Immature natural killer cell (primary cell): ENCODE data around the gene RAP1GAP. TPM values are rescaled to one million over a fixed set of nuclear protein-coding genes. Genes with fewer than 3 reads are reported as not detected.

Experiments
- DNase-seq, 3 donors: peaks; one replicate each; pipeline ENCODE4 v3.0.0; 2022; ENCODE audit warnings: mixed read lengths in 1 of 3
- H3K27ac Mint-ChIP-seq, 6 donors: one replicate each; pipeline ENCODE4 v1.8.0; 2020; ENCODE audit warnings: mixed read lengths in 6 of 6, mild to moderate bottlenecking in 5 of 6, inconsistent platforms in 4 of 6, moderate library complexity in 3 of 6
- H3K27me3 Mint-ChIP-seq, 3 donors: one replicate each; pipeline ENCODE4 v1.8.0; 2020 to 2021; ENCODE audit warnings: low read depth in 3 of 3, mild to moderate bottlenecking in 3 of 3, mixed read lengths in 3 of 3, moderate library complexity in 3 of 3, inconsistent platforms in 1 of 3
- H3K36me3 Mint-ChIP-seq, 3 donors: one replicate each; pipeline ENCODE4 v1.8.0; 2020; ENCODE audit warnings: mixed read lengths in 3 of 3, inconsistent platforms in 2 of 3, mild to moderate bottlenecking in 2 of 3
- H3K4me1 Mint-ChIP-seq, 2 donors: one replicate each; pipeline ENCODE4 v1.8.0; 2020; ENCODE audit warnings: inconsistent platforms in 2 of 2, mild to moderate bottlenecking in 2 of 2, mixed read lengths in 2 of 2, moderate library complexity in 1 of 2
- H3K4me3 Mint-ChIP-seq, 5 donors: one replicate each; pipeline ENCODE4 v1.8.0; 2020; ENCODE audit warnings: mild to moderate bottlenecking in 5 of 5, mixed read lengths in 5 of 5, inconsistent platforms in 3 of 5, moderate library complexity in 3 of 5
- H3K9me3 Mint-ChIP-seq, 6 donors: one replicate each; pipeline ENCODE4 v1.8.0; 2020; ENCODE audit warnings: mild to moderate bottlenecking in 6 of 6, mixed read lengths in 6 of 6, inconsistent platforms in 4 of 6, moderate library complexity in 3 of 6
- polyA plus RNA-seq, 3 donors: library from polyadenylated mRNA; unstranded; fragments of 300-500 nt; fragmentation: Illumina TruSeq; gene quantifications; one replicate each; pipeline ENCODE4 v1.2.3, GENCODE V29; 2021

RAP1GAP gene
- polyA plus RNA-seq, 3 donors from 2014 or later, result not detected

- no peaks in the 10 kb centered on the region for H3K36me3 Mint-ChIP-seq
- H3K4me3 Mint-ChIP-seq, result peak overlapping the region; percentile 67 to 76 (median 67)
- no peak for DNase-seq
- H3K27me3 Mint-ChIP-seq, result peaks cover 5 to 17% (median 13%) of the 10 kb centered on the region in 3 donors
- H3K27ac Mint-ChIP-seq, result no peak overlapping the region
- peaks cover 11 to 15% of the 10 kb centered on the region in 2 donors for H3K4me1 Mint-ChIP-seq
- H3K9me3 Mint-ChIP-seq, result peaks cover 0 to 2% (median 0%) of the 10 kb centered on the region in 6 donors
These were observed 16.8 kb downstream of the RAP1GAP start for GRCh38 chr1:21652101-21652936.

GRCh38 chr1:21651214-21652042 lies 17.7 kb downstream of the RAP1GAP start:
- Mint-ChIP-seq H3K4me3 (peak overlapping the region; percentile 82 to 96 (median 90)), H3K27ac (peak overlapping the region in 1 of 6 donors; percentile 62), H3K4me1 (peaks cover 11 to 15% of the 10 kb centered on the region in 2 donors), H3K9me3 (peaks cover 0 to 2% (median 0%) of the 10 kb centered on the region in 6 donors), H3K27me3 (peaks cover 8 to 23% (median 11%) of the 10 kb centered on the region in 3 donors), H3K36me3 (no peaks in the 10 kb centered on the region)
- DNase-seq, result peak; percentile 14 to 27 (median 18)

GRCh38 chr1:21650400-21650799 lies 18.8 kb downstream of the RAP1GAP start:
- Mint-ChIP-seq H3K9me3 (peaks cover 0 to 2% (median 0%) of the 10 kb centered on the region in 6 donors), H3K36me3 (no peaks in the 10 kb centered on the region), H3K27me3 (peaks cover 8 to 24% (median 11%) of the 10 kb centered on the region in 3 donors), H3K4me1 (peaks cover 11 to 15% of the 10 kb centered on the region in 2 donors), H3K27ac (no peak overlapping the region), H3K4me3 (peak overlapping the region in 3 of 5 donors; percentile 27 to 96 (median 63))
- no peak for DNase-seq

GRCh38 chr1:21649315-21649714 lies 19.8 kb downstream of the RAP1GAP start:
- Mint-ChIP-seq H3K36me3 (no peaks in the 10 kb centered on the region), H3K27me3 (peaks cover 8 to 24% (median 9%) of the 10 kb centered on the region in 3 donors), H3K9me3 (peaks cover 0 to 2% (median 0%) of the 10 kb centered on the region in 6 donors), H3K27ac (no peak overlapping the region), H3K4me1 (peaks cover 11 to 15% of the 10 kb centered on the region in 2 donors), H3K4me3 (peak overlapping the region in 1 of 5 donors; percentile 32)
- DNase-seq, result no peak

GRCh38 chr1:21648791-21649190 lies 20.4 kb downstream of the RAP1GAP start:
- DNase-seq, result no peak
- Mint-ChIP-seq H3K9me3 (peaks cover 0 to 2% (median 0%) of the 10 kb centered on the region in 6 donors), H3K27ac (no peak overlapping the region)

GRCh38 chr1:21648352-21648730 lies 20.8 kb downstream of the RAP1GAP start:
- peaks cover 8 to 20% (median 9%) of the 10 kb centered on the region in 3 donors for H3K27me3 Mint-ChIP-seq
- no peak overlapping the region for H3K4me3 Mint-ChIP-seq
- no peak overlapping the region for H3K27ac Mint-ChIP-seq
- H3K4me1 Mint-ChIP-seq, result peaks cover 11 to 15% of the 10 kb centered on the region in 2 donors
- no peaks in the 10 kb centered on the region for H3K36me3 Mint-ChIP-seq
- no peak for DNase-seq
- H3K9me3 Mint-ChIP-seq, result peaks cover 0 to 2% (median 0%) of the 10 kb centered on the region in 6 donors

More at GRCh38 chr1:21648791-21649190, 20.4 kb downstream of the RAP1GAP start:
- peaks cover 8 to 20% (median 9%) of the 10 kb centered on the region in 3 donors for H3K27me3 Mint-ChIP-seq
- H3K4me3 Mint-ChIP-seq, result peak overlapping the region in 1 of 5 donors; percentile 23
- no peaks in the 10 kb centered on the region for H3K36me3 Mint-ChIP-seq
- peaks cover 11 to 15% of the 10 kb centered on the region in 2 donors for H3K4me1 Mint-ChIP-seq

GRCh38 chr1:21647431-21648351 lies 21.5 kb downstream of the RAP1GAP start:
- no peaks in the 10 kb centered on the region for H3K36me3 Mint-ChIP-seq
- no peak overlapping the region for H3K4me3 Mint-ChIP-seq
- peaks cover 11 to 15% of the 10 kb centered on the region in 2 donors for H3K4me1 Mint-ChIP-seq
- peak in 1 of 3 donors; percentile 10 for DNase-seq
- H3K27ac Mint-ChIP-seq, result no peak overlapping the region
- peaks cover 0 to 2% (median 0%) of the 10 kb centered on the region in 6 donors for H3K9me3 Mint-ChIP-seq
- peaks cover 6 to 20% (median 7%) of the 10 kb centered on the region in 3 donors for H3K27me3 Mint-ChIP-seq

- Mint-ChIP-seq H3K9me3 (peaks cover 0 to 2% (median 0%) of the 10 kb centered on the region in 6 donors), H3K36me3 (no peaks in the 10 kb centered on the region), H3K27ac (no peak overlapping the region), H3K4me1 (peaks cover 0 to 2% of the 10 kb centered on the region in 2 donors), H3K4me3 (no peak overlapping the region), H3K27me3 (peaks cover 4 to 15% (median 6%) of the 10 kb centered on the region in 3 donors)
- DNase-seq, result no peak
These were observed 23.6 kb downstream of the RAP1GAP start for GRCh38 chr1:21645550-21645949.

- Mint-ChIP-seq H3K4me1 (peaks cover 0 to 2% of the 10 kb centered on the region in 2 donors), H3K27me3 (peaks cover 4 to 15% (median 7%) of the 10 kb centered on the region in 3 donors), H3K9me3 (peaks cover 0 to 2% (median 0%) of the 10 kb centered on the region in 6 donors), H3K27ac (no peak overlapping the region), H3K4me3 (no peak overlapping the region), H3K36me3 (no peaks in the 10 kb centered on the region)
- no peak for DNase-seq
These were observed 24.3 kb downstream of the RAP1GAP start for GRCh38 chr1:21644906-21645305.

GRCh38 chr1:21644348-21644747 lies 24.8 kb downstream of the RAP1GAP start:
- Mint-ChIP-seq H3K9me3 (peaks cover 0 to 2% (median 0%) of the 10 kb centered on the region in 6 donors), H3K27ac (no peak overlapping the region), H3K4me3 (no peak overlapping the region), H3K4me1 (peaks cover 0 to under 1% of the 10 kb centered on the region in 2 donors), H3K27me3 (peaks cover 4 to 15% (median 8%) of the 10 kb centered on the region in 3 donors), H3K36me3 (no peaks in the 10 kb centered on the region)
- no peak for DNase-seq

GRCh38 chr1:21643624-21644023 lies 25.5 kb downstream of the RAP1GAP start:
- Mint-ChIP-seq H3K9me3 (no peaks in the 10 kb centered on the region), H3K4me1 (no peaks in the 10 kb centered on the region), H3K4me3 (no peak overlapping the region), H3K27me3 (peaks cover 4 to 16% (median 8%) of the 10 kb centered on the region in 3 donors), H3K36me3 (no peaks in the 10 kb centered on the region), H3K27ac (no peak overlapping the region)
- DNase-seq, result no peak

- Mint-ChIP-seq H3K36me3 (no peaks in the 10 kb centered on the region), H3K4me1 (no peaks in the 10 kb centered on the region), H3K4me3 (no peak overlapping the region), H3K27ac (no peak overlapping the region), H3K27me3 (peaks cover 2 to 11% (median 4%) of the 10 kb centered on the region in 3 donors), H3K9me3 (no peaks in the 10 kb centered on the region)
- no peak for DNase-seq
These were observed 27.0 kb downstream of the RAP1GAP start for GRCh38 chr1:21641967-21642739.
